ENCODE measurements around the gene IPO13. TPM values are rescaled to one million over a fixed set of nuclear protein-coding genes. Genes with fewer than 3 reads are reported as not detected.

Gene IPO13
- total and polyA plus RNA-seq, 10 of the 15 experiments (the other 5 are each of a cell fraction or from before 2014, with no cell fraction given), result 7.1 to 26.6 (median 15.9) TPM

GRCh38 chr1:43934101-43934985, 12.4 kb upstream of the IPO13 start (continued):
- no peak for TF ChIP-seq ZNF592 (IDR thresholded peaks at IDR 0.05)
- no peak for TF ChIP-seq MLLT1 (IDR thresholded peaks at IDR 0.05)
- TF ChIP-seq REST (IDR thresholded peaks at IDR 0.05; ENCODE audit: low read depth, low read length), result no peak
- TF ChIP-seq CTCF (IDR thresholded peaks at IDR 0.05 in 2 of 3, conservative IDR thresholded peaks at IDR 0.05 in 1 of 3; ENCODE audit: control insufficient read depth in 2 of 3, extremely low read depth in 1 of 3, insufficient read depth in 1 of 3, low read depth in 3 of 3, low read length in 3 of 3), result peak; percentile 84 to 92 (median 85)
- no peak for TF ChIP-seq EZH2 (IDR thresholded peaks at IDR 0.05; ENCODE audit: borderline replicate concordance, control insufficient read depth, low read depth, low read length)
- TF ChIP-seq NR2F1 (conservative IDR thresholded peaks at IDR 0.05), result 0 out of 2 replicates have a peak, but pooled peaks have one; percentile 14
- no peak for TF ChIP-seq ESRRA (IDR thresholded peaks at IDR 0.05; ENCODE audit: low read length)

Data from GM12878 (cell line).